ENCODE measurements around the gene UBA3. TPM values are rescaled to one million over a fixed set of nuclear protein-coding genes. Genes with fewer than 3 reads are reported as not detected.

UBA3 gene
- total RNA-seq, 4 donors from 2014 or later: 62.9 to 122 (median 91.0) TPM

GRCh38 chr3:69008980-69009379, 71.2 kb downstream of the UBA3 start:
- no peak for DNase-seq
- TF ChIP-seq, protein P1, sequence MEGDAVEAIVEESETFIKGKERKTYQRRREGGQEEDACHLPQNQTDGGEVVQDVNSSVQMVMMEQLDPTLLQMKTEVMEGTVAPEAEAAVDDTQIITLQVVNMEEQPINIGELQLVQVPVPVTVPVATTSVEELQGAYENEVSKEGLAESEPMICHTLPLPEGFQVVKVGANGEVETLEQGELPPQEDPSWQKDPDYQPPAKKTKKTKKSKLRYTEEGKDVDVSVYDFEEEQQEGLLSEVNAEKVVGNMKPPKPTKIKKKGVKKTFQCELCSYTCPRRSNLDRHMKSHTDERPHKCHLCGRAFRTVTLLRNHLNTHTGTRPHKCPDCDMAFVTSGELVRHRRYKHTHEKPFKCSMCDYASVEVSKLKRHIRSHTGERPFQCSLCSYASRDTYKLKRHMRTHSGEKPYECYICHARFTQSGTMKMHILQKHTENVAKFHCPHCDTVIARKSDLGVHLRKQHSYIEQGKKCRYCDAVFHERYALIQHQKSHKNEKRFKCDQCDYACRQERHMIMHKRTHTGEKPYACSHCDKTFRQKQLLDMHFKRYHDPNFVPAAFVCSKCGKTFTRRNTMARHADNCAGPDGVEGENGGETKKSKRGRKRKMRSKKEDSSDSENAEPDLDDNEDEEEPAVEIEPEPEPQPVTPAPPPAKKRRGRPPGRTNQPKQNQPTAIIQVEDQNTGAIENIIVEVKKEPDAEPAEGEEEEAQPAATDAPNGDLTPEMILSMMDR (IDR thresholded peaks at IDR 0.05): no peak
- no peak for TF ChIP-seq POLR2A (IDR thresholded peaks at IDR 0.05)
- no peak overlapping the region for H3K4me3 ChIP-seq
- H3K27me3 ChIP-seq: no peaks in the 10 kb centered on the region
- intact Hi-C loops (cut with DNase I; ENCODE audit: low total_unique reads): no loop called here
- H3K9me3 ChIP-seq: no peaks in the 10 kb centered on the region
- H3K4me1 ChIP-seq: no peaks in the 10 kb centered on the region
- peak overlapping the region; percentile 62 to 98 for H3K27ac ChIP-seq
- no peaks in the 10 kb centered on the region for H3K36me3 ChIP-seq

DNA sequence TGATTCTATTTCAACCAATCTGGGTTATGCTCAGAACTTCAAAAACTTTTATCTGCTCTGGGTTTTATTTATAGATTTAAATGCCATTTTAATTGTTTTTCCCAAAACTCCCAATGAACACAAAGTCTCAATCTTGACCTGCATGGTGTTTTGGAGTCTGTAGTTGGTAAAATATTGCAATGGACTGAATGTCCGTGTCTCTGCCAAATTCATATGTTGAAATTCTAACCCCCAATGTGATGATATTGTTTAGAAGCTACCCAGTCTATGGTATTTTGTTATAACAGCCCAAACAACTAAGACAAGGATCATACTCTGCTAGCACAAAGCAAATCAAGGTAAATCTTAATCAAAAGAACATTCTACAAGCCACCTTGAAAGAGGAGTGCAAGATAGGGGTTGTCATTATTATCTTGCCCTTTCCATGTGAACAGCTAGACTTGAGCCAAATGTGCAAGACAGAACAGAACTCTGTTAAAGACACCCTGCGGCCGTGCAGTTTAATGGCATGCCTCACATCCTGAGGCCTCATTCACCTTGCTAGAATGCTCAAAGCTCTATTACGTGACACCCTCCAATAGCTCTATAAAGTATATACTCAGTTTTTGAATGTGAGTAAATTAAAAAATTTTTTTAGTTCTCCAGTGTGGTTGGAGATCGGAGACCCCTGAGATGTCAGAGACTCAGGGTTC, 74.2 kb downstream of the UBA3 start:
- Histone ChIP-seq H3K4me3 (no peak overlapping the region), H3K27ac (peak overlapping the region in 1 of 2 donors; percentile 63), H3K27me3 (no peaks in the 10 kb centered on the region), H3K36me3 (no peaks in the 10 kb centered on the region), H3K9me3 (no peaks in the 10 kb centered on the region), H3K4me1 (no peaks in the 10 kb centered on the region)
- intact Hi-C loops (cut with DNase I; ENCODE audit: low total_unique reads): no loop called here
- no peak for DNase-seq
- TF ChIP-seq, protein P1 (IDR thresholded peaks at IDR 0.05): no peak
- TF ChIP-seq POLR2A (IDR thresholded peaks at IDR 0.05): no peak

DNA sequence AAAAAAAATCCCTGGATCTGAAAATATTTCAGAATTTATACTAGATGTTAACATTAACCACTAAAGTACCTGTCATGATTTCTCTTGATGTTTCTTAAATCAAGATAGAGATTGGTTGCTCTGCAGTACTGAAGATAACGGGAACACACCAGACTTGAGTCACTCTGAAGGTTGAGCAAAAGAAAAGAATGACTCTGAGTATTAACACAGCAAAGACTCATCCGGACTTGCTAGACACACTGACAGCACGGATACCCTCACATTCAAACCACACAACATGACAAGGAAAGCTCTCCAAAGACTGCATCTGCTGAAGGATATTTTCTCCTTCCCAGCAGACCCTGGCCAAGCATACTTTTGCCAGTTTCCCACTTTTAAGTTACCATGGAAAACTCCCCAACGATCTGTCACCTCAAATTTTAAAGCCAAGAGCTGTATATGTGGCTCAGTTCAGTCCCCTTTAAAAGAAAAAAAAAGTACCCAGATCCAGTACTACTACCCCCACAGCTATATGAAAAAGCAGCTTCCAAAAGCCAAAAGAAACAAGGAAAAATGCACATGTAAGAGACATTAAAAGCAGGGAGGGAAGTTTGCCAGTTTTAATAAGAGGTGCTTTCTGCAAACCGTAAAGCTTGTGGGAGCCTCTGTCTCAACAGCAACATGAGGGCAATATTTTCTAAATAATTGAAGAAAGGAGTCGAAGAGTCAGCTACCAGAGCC, 74.9 kb downstream of the UBA3 start:
- TF ChIP-seq, protein P1 (IDR thresholded peaks at IDR 0.05): no peak
- no peak for TF ChIP-seq POLR2A (IDR thresholded peaks at IDR 0.05)
- DNase-seq: no peak
- no peak overlapping the region for H3K4me3 ChIP-seq
- no peaks in the 10 kb centered on the region for H3K4me1 ChIP-seq
- H3K36me3 ChIP-seq: no peaks in the 10 kb centered on the region
- H3K27me3 ChIP-seq: no peaks in the 10 kb centered on the region
- H3K27ac ChIP-seq: peak overlapping the region in 1 of 2 donors; percentile 63
- intact Hi-C loops (cut with DNase I; ENCODE audit: low total_unique reads): no loop called here
- H3K9me3 ChIP-seq: no peaks in the 10 kb centered on the region

MicroRNAs encoded within 50 kb of the gene (microRNA counts, 767-probe panel; counts per million panel counts)
- microRNA hsa-miR-3136-5p: 0 counts per million in 2 donors

Small RNA genes within 50 kb of the gene (microRNA-seq; reads per million reads assigned to microRNA genes)
- not detected for gene MIR3136 (ENCODE audit: borderline microRNAs expressed, borderline replicate concordance)

Small RNA genes within 50 kb of the gene (small RNA-seq; reads per million reads assigned to genes)
- gene MIR3136: not detected

Other genes starting within 250 kb of the UBA3 start
- gene TAFA4, start 147.8 kb downstream of the UBA3 start, total RNA-seq: under 1 TPM in 1 of 4 donors, not detected in 3; 0.14 TPM
- 10 to 100 TPM; 44.1 to 73.0 (median 57.9) TPM for gene EOGT, start 66.7 kb downstream of the UBA3 start, total RNA-seq
- 10 to 100 TPM; 24.1 to 69.3 (median 44.9) TPM for gene TMF1, start 28.0 kb downstream of the UBA3 start, total RNA-seq
- gene ARL6IP5, start 4.6 kb upstream of the UBA3 start, total RNA-seq: 100 to 1,000 TPM in 3 of 4 donors, 10 to 100 TPM in 1; 86.8 to 143 (median 120) TPM
- gene LMOD3, start 42.2 kb upstream of the UBA3 start, total RNA-seq: under 1 TPM in 1 of 4 donors, not detected in 3; 0.24 TPM

Measured in uterus (tissue), 4 donors.